Omental fat pad (tissue), 4 donors: ENCODE measurements around the gene OBSCN. TPM values are rescaled to one million over a fixed set of nuclear protein-coding genes. Genes with fewer than 3 reads are reported as not detected.

Source experiments
- ATAC-seq: fragments of 150-250 bp; one replicate; pipeline ENCODE4 v1.9.1; 2016; ENCODE audit warnings: mild to moderate bottlenecking, moderate library complexity; ENCODE audit not compliant: low FRiP score
- DNase-seq: peaks from one replicate; pipeline ENCODE4 v3.0.0-alpha.2; 2019; ENCODE audit warnings: low spot score
- total RNA-seq, 4 donors: library from RNA; depleted of rRNA; stranded (reverse); fragments of >200 nt; gene quantifications; one replicate each; pipeline ENCODE4 v1.1.0, GENCODE V29; 2016
- TF ChIP-seq, protein P1 (sequence below), 3 donors: fragments of 450-650 bp; IDR thresholded peaks; one replicate each; pipeline ENCODE4 v1.5.1; 2016 to 2017; ENCODE audit warnings: antibody characterized with exemption in 3 of 3, mild to moderate bottlenecking in 3 of 3, moderate library complexity in 2 of 3

Gene OBSCN
- total RNA-seq, 4 donors from 2014 or later: 5.4 to 26.0 (median 9.7) TPM

- TF ChIP-seq, protein P1, sequence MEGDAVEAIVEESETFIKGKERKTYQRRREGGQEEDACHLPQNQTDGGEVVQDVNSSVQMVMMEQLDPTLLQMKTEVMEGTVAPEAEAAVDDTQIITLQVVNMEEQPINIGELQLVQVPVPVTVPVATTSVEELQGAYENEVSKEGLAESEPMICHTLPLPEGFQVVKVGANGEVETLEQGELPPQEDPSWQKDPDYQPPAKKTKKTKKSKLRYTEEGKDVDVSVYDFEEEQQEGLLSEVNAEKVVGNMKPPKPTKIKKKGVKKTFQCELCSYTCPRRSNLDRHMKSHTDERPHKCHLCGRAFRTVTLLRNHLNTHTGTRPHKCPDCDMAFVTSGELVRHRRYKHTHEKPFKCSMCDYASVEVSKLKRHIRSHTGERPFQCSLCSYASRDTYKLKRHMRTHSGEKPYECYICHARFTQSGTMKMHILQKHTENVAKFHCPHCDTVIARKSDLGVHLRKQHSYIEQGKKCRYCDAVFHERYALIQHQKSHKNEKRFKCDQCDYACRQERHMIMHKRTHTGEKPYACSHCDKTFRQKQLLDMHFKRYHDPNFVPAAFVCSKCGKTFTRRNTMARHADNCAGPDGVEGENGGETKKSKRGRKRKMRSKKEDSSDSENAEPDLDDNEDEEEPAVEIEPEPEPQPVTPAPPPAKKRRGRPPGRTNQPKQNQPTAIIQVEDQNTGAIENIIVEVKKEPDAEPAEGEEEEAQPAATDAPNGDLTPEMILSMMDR (IDR thresholded peaks at IDR 0.05): no peak
- DNase-seq (no peak), ATAC-seq (no peak)
These were observed 76.3 kb downstream of the OBSCN start for GRCh38 chr1:228284148-228284495.

DNA sequence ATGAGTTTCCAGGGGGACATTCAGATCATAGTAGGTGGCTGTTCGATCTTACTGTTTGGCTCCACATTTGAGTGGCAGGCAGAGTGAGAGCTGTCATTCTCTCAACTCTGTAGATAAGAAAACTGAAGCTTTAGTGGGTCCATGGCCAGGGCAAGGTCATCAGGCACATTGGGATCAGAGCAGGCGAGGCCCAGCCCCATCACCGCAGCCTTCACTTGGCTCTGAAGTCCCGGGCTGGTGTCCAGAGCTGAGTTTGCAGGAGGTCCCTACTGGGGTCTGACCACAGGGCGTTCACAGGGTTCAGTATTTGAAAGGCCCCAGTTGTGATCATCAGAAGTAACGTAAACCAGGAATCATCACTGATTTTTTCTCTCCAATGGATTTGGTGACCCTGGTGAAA lies 76.7 kb downstream of the OBSCN start:
- TF ChIP-seq, protein P1 (IDR thresholded peaks at IDR 0.05): no peak
- ATAC-seq: no peak
- DNase-seq: no peak

DNA sequence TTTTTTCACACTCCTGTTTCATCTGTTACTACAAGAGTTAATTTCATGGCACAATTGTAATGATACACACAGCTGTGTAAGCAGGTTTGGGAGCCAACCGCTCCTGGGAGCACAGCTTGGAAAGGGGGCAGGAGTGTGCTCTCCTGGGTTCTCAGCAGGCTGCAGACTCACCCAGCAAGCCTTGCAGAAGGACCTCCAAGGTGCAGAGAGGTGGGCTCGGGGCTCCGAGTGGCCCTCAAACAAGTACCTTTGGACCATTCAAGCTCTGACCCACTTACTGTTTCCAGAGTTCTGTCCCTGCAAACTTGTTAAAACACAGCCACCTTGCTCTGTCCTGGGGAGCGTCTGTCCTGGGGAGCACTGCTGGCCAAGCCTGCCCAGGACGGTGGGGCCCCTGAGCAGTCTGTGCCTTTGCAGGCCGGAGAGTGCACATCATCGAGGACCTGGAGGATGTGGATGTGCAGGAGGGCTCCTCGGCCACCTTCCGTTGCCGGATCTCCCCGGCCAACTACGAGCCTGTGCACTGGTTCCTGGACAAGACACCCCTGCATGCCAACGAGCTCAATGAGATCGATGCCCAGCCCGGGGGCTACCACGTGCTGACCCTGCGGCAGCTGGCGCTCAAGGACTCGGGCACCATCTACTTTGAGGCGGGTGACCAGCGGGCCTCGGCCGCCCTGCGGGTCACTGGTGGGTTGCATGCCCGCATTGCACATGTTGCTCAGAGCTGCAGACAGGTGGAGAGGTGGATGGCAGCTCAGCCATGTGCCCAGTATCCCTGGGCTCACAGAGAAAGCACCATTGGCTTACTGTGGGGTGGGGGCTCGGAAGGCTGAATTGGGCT lies 78.0 kb downstream of the OBSCN start:
- DNase-seq (no peak), ATAC-seq (no peak)
- TF ChIP-seq, protein P1 (IDR thresholded peaks at IDR 0.05): no peak

DNA sequence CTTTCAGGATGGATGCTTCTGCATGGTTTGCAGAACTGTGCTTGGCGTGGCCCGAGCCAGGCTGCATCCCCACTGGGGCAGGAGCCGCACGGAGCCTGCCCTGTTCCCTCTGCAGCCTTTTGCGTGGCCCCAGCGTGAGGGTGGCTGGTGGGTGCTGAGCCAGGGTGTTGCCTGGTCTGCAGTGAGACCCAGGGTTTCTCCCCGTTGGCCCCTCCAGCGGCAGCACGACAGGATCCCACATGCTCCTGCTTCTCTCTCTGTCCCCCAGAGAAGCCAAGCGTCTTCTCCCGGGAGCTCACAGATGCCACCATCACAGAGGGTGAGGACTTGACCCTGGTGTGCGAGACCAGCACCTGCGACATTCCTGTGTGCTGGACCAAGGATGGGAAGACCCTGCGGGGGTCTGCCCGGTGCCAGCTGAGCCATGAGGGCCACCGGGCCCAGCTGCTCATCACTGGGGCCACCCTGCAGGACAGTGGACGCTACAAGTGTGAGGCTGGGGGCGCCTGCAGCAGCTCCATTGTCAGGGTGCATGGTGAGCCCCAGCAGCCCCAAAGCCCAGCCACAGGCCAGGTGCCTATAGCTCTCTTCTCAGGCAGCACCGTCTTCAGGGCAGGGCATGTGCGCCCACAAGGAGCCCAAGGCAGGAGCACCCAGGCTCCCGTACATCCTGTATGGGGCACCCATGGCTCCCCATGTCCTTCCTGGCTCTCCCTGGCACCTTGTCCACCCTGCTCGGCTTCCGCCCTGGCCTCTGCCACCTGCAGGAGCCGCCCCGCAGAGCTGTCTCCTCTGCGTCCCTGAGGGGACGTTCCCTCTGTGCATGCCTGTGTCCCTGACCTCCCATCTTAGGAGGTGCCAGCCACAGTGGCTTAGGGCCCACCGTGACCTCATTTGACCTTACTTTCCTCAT lies 78.9 kb downstream of the OBSCN start:
- TF ChIP-seq, protein P1 (IDR thresholded peaks at IDR 0.05): no peak
- ATAC-seq: no peak
- DNase-seq: no peak

GRCh38 chr1:228287541-228288425 lies 79.9 kb downstream of the OBSCN start:
- TF ChIP-seq, protein P1 (IDR thresholded peaks at IDR 0.05): no peak
- ATAC-seq (no peak), DNase-seq (no peak)

DNA sequence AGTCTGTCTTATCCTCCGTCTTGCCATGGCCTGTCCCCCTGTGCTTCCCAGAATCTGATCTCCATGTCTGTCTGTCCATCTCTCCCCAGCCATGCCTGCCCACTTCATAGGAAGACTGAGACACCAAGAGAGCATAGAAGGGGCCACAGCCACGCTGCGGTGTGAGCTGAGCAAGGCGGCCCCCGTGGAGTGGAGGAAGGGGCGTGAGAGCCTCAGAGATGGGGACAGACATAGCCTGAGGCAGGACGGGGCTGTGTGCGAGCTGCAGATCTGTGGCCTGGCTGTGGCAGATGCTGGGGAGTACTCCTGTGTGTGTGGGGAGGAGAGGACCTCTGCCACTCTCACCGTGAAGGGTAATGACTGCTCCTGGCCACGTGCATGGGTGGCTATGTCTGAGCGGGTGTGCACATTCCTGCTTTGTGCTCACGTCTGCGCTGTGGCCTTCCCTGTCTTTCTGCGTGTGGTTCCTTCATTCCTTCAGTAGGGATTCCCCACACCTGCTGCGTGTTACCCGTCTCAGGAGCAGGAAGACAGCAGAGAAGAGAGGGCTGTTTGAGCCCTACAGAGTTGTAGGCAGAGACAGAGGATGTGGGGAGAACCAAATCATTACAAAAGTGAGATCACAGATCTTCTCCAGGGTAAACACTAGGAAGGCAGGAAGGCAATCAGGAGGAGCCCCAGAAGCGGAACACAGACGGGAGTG lies 80.8 kb downstream of the OBSCN start:
- DNase-seq (no peak), ATAC-seq (no peak)
- TF ChIP-seq, protein P1 (IDR thresholded peaks at IDR 0.05): no peak
